ENCODE measurements around the gene ZNF438.

- TF ChIP-seq CTCF (IDR thresholded peaks at IDR 0.05) (no peak), POLR2A (IDR thresholded peaks at IDR 0.05) (no peak)
Measured at GRCh38 chr10:30898964-30899363, 132.7 kb downstream of the ZNF438 start.

Data from Peyer's patch (tissue), 4 donors.